ENCODE data around the gene KCNQ1. TPM values are rescaled to one million over a fixed set of nuclear protein-coding genes. Genes with fewer than 3 reads are reported as not detected.

KCNQ1 gene
- total and polyA plus RNA-seq, 2 experiments from 2014 or later, result not detected

- H3K27me3 ChIP-seq (replicated peaks; ENCODE audit: insufficient read depth), result peaks cover 5% of the 10 kb centered on the region; the same call in 1 of the 2 replicates
- no peak overlapping the region for H3K4me3 ChIP-seq
- no peaks in the 10 kb centered on the region for H3K36me3 ChIP-seq (ENCODE audit: low read depth)
- no peak overlapping the region for H2AFZ ChIP-seq
- no peaks in the 10 kb centered on the region for H3K9me2 ChIP-seq (ENCODE audit: insufficient read depth)
- no peaks in the 10 kb centered on the region for H3K4me1 ChIP-seq (ENCODE audit: insufficient read depth)
- WGBS, 2 experiments (ENCODE audit: low coverage in 1 of 2, low lambda C conversion rate in 2 of 2, missing lambda C conversion rate in 2 of 2), result 82 to 88% methylated on average over 2 of the region's 2 CpGs
- H3F3A ChIP-seq (ENCODE audit: insufficient read depth), result peaks cover 3% of the 10 kb centered on the region; the same call in 1 of the 2 replicates
- peaks cover 5% of the 10 kb centered on the region for H3K9me3 ChIP-seq (ENCODE audit: low read depth)
- H3K4me2 ChIP-seq (ENCODE audit: unreplicated experiment), result no peak overlapping the region
- in situ Hi-C loops (cut with MboI), result no loop called here
- H3K27ac ChIP-seq, result no peak overlapping the region
- H3K79me2 ChIP-seq (ENCODE audit: insufficient read depth), result peaks cover 13% of the 10 kb centered on the region
- no peak overlapping the region for H3K9ac ChIP-seq
- DNase-seq, result no peak
- no peaks in the 10 kb centered on the region for H4K20me1 ChIP-seq (ENCODE audit: insufficient read depth)
- TF ChIP-seq EZH2 (IDR thresholded peaks at IDR 0.05; ENCODE audit: insufficient read depth, poor library complexity, severe bottlenecking) (no peak), EZH2phosphoT487 (IDR thresholded peaks at IDR 0.05; ENCODE audit: insufficient read depth, low read depth) (no peak)
These were observed 218.7 kb downstream of the KCNQ1 start for GRCh38 chr11:2663506-2663905.

- H3K27me3 ChIP-seq (replicated peaks; ENCODE audit: insufficient read depth), result peaks cover 5% of the 10 kb centered on the region; the same call in 1 of the 2 replicates
- H3K79me2 ChIP-seq (ENCODE audit: insufficient read depth), result peaks cover 17% of the 10 kb centered on the region
- no peaks in the 10 kb centered on the region for H3K9me2 ChIP-seq (ENCODE audit: insufficient read depth)
- H2AFZ ChIP-seq, result no peak overlapping the region
- no peaks in the 10 kb centered on the region for H3K4me1 ChIP-seq (ENCODE audit: insufficient read depth)
- H3K9ac ChIP-seq, result no peak overlapping the region
- in situ Hi-C loops (cut with MboI), result no loop called here
- no peak for DNase-seq
- peaks cover 5% of the 10 kb centered on the region for H3K9me3 ChIP-seq (ENCODE audit: low read depth)
- H3K4me2 ChIP-seq (ENCODE audit: unreplicated experiment), result no peak overlapping the region
- TF ChIP-seq EZH2 (IDR thresholded peaks at IDR 0.05; ENCODE audit: insufficient read depth, poor library complexity, severe bottlenecking) (no peak), EZH2phosphoT487 (IDR thresholded peaks at IDR 0.05; ENCODE audit: insufficient read depth, low read depth) (no peak)
- no peaks in the 10 kb centered on the region for H3K36me3 ChIP-seq (ENCODE audit: low read depth)
- peaks cover 3% of the 10 kb centered on the region; the same call in 1 of the 2 replicates for H3F3A ChIP-seq (ENCODE audit: insufficient read depth)
- H3K4me3 ChIP-seq, result no peak overlapping the region
- no peak overlapping the region for H3K27ac ChIP-seq
- H4K20me1 ChIP-seq (ENCODE audit: insufficient read depth), result no peaks in the 10 kb centered on the region
These were observed 219.1 kb downstream of the KCNQ1 start for GRCh38 chr11:2663915-2664314.

- DNase-seq, result no peak
These were observed 219.6 kb downstream of the KCNQ1 start for GRCh38 chr11:2664376-2664775.

GRCh38 chr11:2664791-2665525 is 220.2 kb downstream of the KCNQ1 start:
- WGBS, 2 experiments (ENCODE audit: low coverage in 1 of 2, low lambda C conversion rate in 2 of 2, missing lambda C conversion rate in 2 of 2), result 66 to 67% methylated on average over 13 of the region's 14 CpGs
- no peak overlapping the region for H3K9ac ChIP-seq
- TF ChIP-seq EZH2 (IDR thresholded peaks at IDR 0.05; ENCODE audit: insufficient read depth, poor library complexity, severe bottlenecking) (no peak), EZH2phosphoT487 (IDR thresholded peaks at IDR 0.05; ENCODE audit: insufficient read depth, low read depth) (no peak)
- H3K79me2 ChIP-seq (ENCODE audit: insufficient read depth), result peaks cover 26% of the 10 kb centered on the region
- no peak overlapping the region for H3K27ac ChIP-seq
- 0 out of 2 replicates have a peak, but pooled peaks cover 3% of the 10 kb centered on the region for H3F3A ChIP-seq (ENCODE audit: insufficient read depth)
- no peaks in the 10 kb centered on the region for H3K9me2 ChIP-seq (ENCODE audit: insufficient read depth)
- no peak overlapping the region for H2AFZ ChIP-seq
- H3K4me3 ChIP-seq, result no peak overlapping the region
- DNase-seq, result no peak
- H3K36me3 ChIP-seq (ENCODE audit: low read depth), result no peaks in the 10 kb centered on the region
- peaks cover 4% of the 10 kb centered on the region for H3K9me3 ChIP-seq (ENCODE audit: low read depth)
- no peaks in the 10 kb centered on the region for H3K4me1 ChIP-seq (ENCODE audit: insufficient read depth)
- peaks cover 3% of the 10 kb centered on the region; the same call in 1 of the 2 replicates for H3K27me3 ChIP-seq (replicated peaks; ENCODE audit: insufficient read depth)
- H3K4me2 ChIP-seq (ENCODE audit: unreplicated experiment), result no peak overlapping the region
- H4K20me1 ChIP-seq (ENCODE audit: insufficient read depth), result no peaks in the 10 kb centered on the region
- in situ Hi-C loops (cut with MboI), result no loop called here

More at GRCh38 chr11:2664376-2664775, 219.6 kb downstream of the KCNQ1 start:
- no peaks in the 10 kb centered on the region for H3K4me1 ChIP-seq (ENCODE audit: insufficient read depth)
- no peak overlapping the region for H3K4me3 ChIP-seq
- no peaks in the 10 kb centered on the region for H3K9me2 ChIP-seq (ENCODE audit: insufficient read depth)
- no peaks in the 10 kb centered on the region for H4K20me1 ChIP-seq (ENCODE audit: insufficient read depth)
- peaks cover 5% of the 10 kb centered on the region; the same call in 1 of the 2 replicates for H3K27me3 ChIP-seq (replicated peaks; ENCODE audit: insufficient read depth)
- H3K27ac ChIP-seq, result no peak overlapping the region
- 72 to 76% methylated on average over 8 to 9 of the region's 9 CpGs for WGBS, 2 experiments (ENCODE audit: low coverage in 1 of 2, low lambda C conversion rate in 2 of 2, missing lambda C conversion rate in 2 of 2)
- peaks cover 5% of the 10 kb centered on the region for H3K9me3 ChIP-seq (ENCODE audit: low read depth)
- no peak overlapping the region for H3K9ac ChIP-seq
- TF ChIP-seq EZH2phosphoT487 (IDR thresholded peaks at IDR 0.05; ENCODE audit: insufficient read depth, low read depth), result no peak
- no peak for TF ChIP-seq EZH2 (IDR thresholded peaks at IDR 0.05; ENCODE audit: insufficient read depth, poor library complexity, severe bottlenecking)
- H3F3A ChIP-seq (ENCODE audit: insufficient read depth), result 0 out of 2 replicates have a peak, but pooled peaks cover 3% of the 10 kb centered on the region
- no peaks in the 10 kb centered on the region for H3K36me3 ChIP-seq (ENCODE audit: low read depth)
- H3K79me2 ChIP-seq (ENCODE audit: insufficient read depth), result peaks cover 20% of the 10 kb centered on the region
- no peak overlapping the region for H3K4me2 ChIP-seq (ENCODE audit: unreplicated experiment)
- no peak overlapping the region for H2AFZ ChIP-seq
- in situ Hi-C loops (cut with MboI), result no loop called here
